WI38 (cell line): ENCODE measurements around the gene NAT10.

Experiments
- H3K4me3 ChIP-seq: 2 replicates; pipeline ENCODE4 v1.5.1; 2011; ENCODE audit warnings: low read depth, mild to moderate bottlenecking, control low read depth, low read length
- CTCF ChIP-seq: IDR thresholded peaks from 2 replicates; pipeline ENCODE4 v1.5.1; 2012; ENCODE audit warnings: low read depth, mild to moderate bottlenecking, control low read depth, low read length

NAT10 gene

GRCh38 chr11:34134765-34135164 is 29.3 kb downstream of the NAT10 start:
- no peak for TF ChIP-seq CTCF
- H3K4me3 ChIP-seq, result no peak overlapping the region

GRCh38 chr11:34135439-34135838 is 30.0 kb downstream of the NAT10 start:
- no peak overlapping the region for H3K4me3 ChIP-seq

DNA sequence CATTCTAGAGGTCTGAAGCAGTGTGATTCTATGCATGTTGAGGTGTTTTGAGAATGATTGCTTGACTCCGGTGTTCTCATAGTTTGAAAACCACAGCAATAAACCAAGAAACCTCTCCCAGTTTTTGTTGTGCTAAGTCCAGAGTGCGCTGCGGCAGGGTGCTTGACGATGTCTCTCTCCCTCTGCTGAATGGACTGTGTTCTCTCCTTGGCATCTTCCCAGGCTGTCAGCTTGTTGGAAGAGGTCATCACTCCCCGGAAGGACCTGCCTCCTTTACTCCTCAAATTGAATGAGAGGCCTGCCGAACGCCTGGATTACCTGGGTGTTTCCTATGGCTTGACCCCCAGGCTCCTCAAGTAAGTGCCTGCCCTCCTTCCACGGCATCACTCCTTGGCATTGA is 31.0 kb downstream of the NAT10 start:
- no peak for TF ChIP-seq CTCF
- H3K4me3 ChIP-seq, result no peak overlapping the region

More at GRCh38 chr11:34135439-34135838, 30.0 kb downstream of the NAT10 start:
- no peak for TF ChIP-seq CTCF

- no peak overlapping the region for H3K4me3 ChIP-seq
- no peak for TF ChIP-seq CTCF
These were observed 33.9 kb downstream of the NAT10 start for GRCh38 chr11:34139346-34139745.

- no peak overlapping the region for H3K4me3 ChIP-seq
- no peak for TF ChIP-seq CTCF
These were observed 34.7 kb downstream of the NAT10 start for GRCh38 chr11:34140149-34140548.

- TF ChIP-seq CTCF, result no peak
- no peak overlapping the region for H3K4me3 ChIP-seq
These were observed 37.6 kb downstream of the NAT10 start for GRCh38 chr11:34143048-34143447.

DNA sequence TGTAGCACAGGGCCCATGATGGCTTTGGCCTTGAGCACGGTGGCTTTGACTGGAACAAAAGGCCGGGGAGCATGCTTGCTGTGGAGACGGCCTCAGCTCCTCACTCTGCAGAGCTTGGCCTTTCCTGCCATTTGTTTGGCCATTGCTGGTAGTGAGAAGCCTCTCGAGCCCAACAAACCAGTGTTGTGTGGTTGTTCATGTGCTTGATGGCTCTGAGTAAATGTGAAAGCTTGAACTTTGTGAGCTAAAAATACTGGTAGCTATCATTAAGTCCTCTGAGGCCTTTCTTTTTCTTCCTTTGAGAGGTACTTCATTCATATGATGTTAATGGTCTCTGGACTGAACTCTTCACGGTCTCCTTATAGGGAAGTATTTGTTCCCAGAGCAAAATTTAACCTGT is 39.6 kb downstream of the NAT10 start:
- H3K4me3 ChIP-seq, result no peak overlapping the region
- no peak for TF ChIP-seq CTCF
